Measurements from ENCODE around the gene USP32. TPM values are rescaled to one million over a fixed set of nuclear protein-coding genes. Genes with fewer than 3 reads are reported as not detected.
"Not testable (repeated sequence)": the region's sequence is repeated elsewhere in the genome, so short reads cannot be mapped to it uniquely, and the experiment has no call there.

USP32 gene
- polyA plus RNA-seq, 1 experiment, result 40.7 TPM

DNA sequence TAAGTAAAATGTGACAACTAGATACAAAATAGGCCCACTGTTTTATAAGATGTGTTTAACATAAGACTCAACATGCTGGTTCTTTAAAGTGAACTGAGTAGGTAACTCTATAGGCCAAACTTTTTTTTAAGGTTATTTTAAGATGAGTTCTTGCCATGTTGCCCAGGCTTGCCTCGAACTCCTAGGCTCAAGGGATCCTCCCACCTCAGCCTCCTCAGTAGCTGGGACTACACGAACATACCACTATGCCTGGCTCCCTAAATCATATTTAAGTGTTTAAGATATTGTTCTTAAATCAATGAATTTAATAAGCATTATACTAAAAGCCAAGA, 69.9 kb downstream of the USP32 start:
- Histone ChIP-seq H3K27me3 (ENCODE audit: control insufficient read depth, insufficient read depth, low read length) (no peaks in the 10 kb centered on the region), H3K4me3 (ENCODE audit: low read depth, low read length) (no peak overlapping the region), H3K27ac (ENCODE audit: low read depth, low read length) (no peak overlapping the region), H3K9me3 (ENCODE audit: control insufficient read depth, insufficient read depth, low read length) (no peaks in the 10 kb centered on the region; the same call in 1 of the 2 replicates)
- ChIA-PET CTCF (no interaction called here), POLR2A (no interaction called here)
- TF ChIP-seq, protein P1, sequence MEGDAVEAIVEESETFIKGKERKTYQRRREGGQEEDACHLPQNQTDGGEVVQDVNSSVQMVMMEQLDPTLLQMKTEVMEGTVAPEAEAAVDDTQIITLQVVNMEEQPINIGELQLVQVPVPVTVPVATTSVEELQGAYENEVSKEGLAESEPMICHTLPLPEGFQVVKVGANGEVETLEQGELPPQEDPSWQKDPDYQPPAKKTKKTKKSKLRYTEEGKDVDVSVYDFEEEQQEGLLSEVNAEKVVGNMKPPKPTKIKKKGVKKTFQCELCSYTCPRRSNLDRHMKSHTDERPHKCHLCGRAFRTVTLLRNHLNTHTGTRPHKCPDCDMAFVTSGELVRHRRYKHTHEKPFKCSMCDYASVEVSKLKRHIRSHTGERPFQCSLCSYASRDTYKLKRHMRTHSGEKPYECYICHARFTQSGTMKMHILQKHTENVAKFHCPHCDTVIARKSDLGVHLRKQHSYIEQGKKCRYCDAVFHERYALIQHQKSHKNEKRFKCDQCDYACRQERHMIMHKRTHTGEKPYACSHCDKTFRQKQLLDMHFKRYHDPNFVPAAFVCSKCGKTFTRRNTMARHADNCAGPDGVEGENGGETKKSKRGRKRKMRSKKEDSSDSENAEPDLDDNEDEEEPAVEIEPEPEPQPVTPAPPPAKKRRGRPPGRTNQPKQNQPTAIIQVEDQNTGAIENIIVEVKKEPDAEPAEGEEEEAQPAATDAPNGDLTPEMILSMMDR (IDR thresholded peaks at IDR 0.05; ENCODE audit: low read depth, low read length), result no peak
- no peak for DNase-seq (ENCODE audit: low read depth, low spot score)

DNA sequence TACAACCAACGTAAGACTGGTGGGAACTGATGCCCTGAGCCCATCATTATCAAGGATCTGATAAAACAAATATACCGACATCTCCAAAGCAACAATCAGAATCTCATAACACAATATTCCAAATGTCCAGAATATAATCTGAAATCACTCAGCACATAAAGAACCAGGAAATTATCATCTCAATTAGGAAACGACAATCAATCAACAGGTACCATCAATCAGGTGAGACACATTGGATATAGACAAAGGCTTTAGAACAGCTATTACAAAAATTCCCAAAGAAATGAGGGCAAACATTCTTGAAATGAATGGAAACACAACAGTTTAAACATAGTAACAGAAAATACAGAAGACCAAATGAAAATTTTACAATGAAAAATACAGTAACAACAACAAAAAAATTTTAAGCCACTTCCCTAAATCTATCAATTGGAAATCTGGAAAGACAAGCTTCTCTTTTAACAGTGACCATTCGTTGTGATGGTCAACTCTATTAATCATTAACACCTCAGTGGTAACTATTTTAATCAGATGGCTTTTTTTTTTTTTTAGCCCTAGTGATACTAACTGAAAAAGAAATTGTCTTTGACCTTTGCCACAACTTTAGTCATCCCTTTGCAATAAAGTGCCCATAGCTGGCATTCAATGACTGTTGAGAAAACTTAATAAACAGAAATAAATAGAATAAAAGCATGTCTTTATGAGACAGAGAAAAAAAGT, 70.4 kb downstream of the USP32 start:
- H3K27me3 ChIP-seq (ENCODE audit: control insufficient read depth, insufficient read depth, low read length), result no peaks in the 10 kb centered on the region
- H3K9me3 ChIP-seq (ENCODE audit: control insufficient read depth, insufficient read depth, low read length), result no peaks in the 10 kb centered on the region
- H3K4me3 ChIP-seq (ENCODE audit: low read depth, low read length), result no peak overlapping the region
- no peak overlapping the region for H3K27ac ChIP-seq (ENCODE audit: low read depth, low read length)
- ChIA-PET POLR2A (no interaction called here), CTCF (no interaction called here)
- TF ChIP-seq, protein P1 (IDR thresholded peaks at IDR 0.05; ENCODE audit: low read depth, low read length), result no peak
- DNase-seq (ENCODE audit: low read depth, low spot score), result no peak

DNA sequence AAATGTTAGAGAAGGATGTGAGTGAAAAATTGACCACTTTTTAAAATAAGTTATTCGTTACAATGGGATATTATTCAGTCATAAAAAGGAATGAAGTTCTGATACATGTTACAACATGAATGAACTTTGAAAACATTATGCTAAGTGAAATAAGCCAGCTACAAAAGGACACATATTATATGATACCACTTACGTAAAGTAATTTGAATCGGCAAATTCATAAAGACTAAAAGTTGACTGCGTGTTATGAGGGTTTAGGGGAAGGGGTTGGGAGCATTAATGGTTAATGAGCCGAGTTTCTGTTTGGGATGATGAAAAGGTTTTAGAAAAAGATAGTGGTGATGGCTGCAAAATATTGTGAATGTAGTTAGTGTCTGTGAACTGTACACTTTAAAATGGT, 73.1 kb downstream of the USP32 start:
- TF ChIP-seq, protein P1 (IDR thresholded peaks at IDR 0.05; ENCODE audit: low read depth, low read length), result no peak
- ChIA-PET POLR2A (no interaction called here), CTCF (no interaction called here)
- Histone ChIP-seq H3K27me3 (ENCODE audit: control insufficient read depth, insufficient read depth, low read length) (no peaks in the 10 kb centered on the region), H3K4me3 (ENCODE audit: low read depth, low read length) (no peak overlapping the region), H3K9me3 (ENCODE audit: control insufficient read depth, insufficient read depth, low read length) (no peaks in the 10 kb centered on the region), H3K27ac (ENCODE audit: low read depth, low read length) (no peak overlapping the region)
- no peak for DNase-seq (ENCODE audit: low read depth, low spot score)

DNA sequence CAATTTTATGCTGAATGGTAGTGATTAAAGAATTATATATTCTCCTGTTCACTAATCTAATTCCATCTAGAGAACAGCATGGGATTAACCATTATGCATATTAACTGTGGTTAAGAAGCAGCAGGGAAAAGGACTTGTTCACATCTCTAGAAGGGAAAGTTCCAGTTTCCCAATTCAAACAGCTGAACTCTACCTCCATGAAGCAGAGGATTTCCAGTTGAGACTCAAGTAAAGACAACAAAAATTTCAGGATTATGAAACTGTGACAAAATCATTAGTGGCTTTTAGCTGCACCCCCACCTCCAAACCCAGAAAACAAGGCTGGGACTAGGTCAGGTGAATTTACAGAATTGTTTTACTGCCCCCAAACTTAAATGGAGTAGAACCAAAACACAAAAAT, 73.6 kb downstream of the USP32 start:
- CTCF ChIA-PET, result no interaction called here
- Histone ChIP-seq H3K27ac (ENCODE audit: low read depth, low read length) (no peak overlapping the region), H3K9me3 (ENCODE audit: control insufficient read depth, insufficient read depth, low read length) (no peaks in the 10 kb centered on the region), H3K27me3 (ENCODE audit: control insufficient read depth, insufficient read depth, low read length) (no peaks in the 10 kb centered on the region), H3K4me3 (ENCODE audit: low read depth, low read length) (no peak overlapping the region)
- POLR2A ChIA-PET, result no interaction called here
- no peak for DNase-seq (ENCODE audit: low read depth, low spot score)
- TF ChIP-seq, protein P1 (IDR thresholded peaks at IDR 0.05; ENCODE audit: low read depth, low read length), result no peak

DNA sequence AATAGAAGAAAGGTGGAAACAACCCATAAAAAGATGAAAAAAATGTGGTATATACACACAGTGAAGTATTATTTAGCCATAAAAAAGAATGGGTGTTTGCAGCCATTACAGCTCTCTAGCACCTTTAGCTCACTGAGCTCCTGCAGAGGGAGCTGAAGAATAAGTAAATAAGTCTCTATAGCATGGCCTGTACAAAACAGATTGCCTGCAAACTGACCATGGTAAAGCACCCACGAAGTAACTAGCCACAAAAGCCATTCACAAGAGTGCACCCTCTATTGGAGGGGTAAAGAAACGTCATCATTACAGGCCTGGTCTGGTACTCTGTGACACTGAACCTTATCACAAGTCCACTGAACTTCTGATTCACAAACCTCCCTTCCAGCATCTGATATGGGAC, 76.3 kb downstream of the USP32 start:
- ChIA-PET POLR2A (no interaction called here), CTCF (no interaction called here)
- no peak for DNase-seq (ENCODE audit: low read depth, low spot score)
- TF ChIP-seq, protein P1 (IDR thresholded peaks at IDR 0.05; ENCODE audit: low read depth, low read length), result no peak
- H3K27ac ChIP-seq (ENCODE audit: low read depth, low read length), result no peak overlapping the region
- H3K4me3 ChIP-seq (ENCODE audit: low read depth, low read length), result no peak overlapping the region
- H3K27me3 ChIP-seq (ENCODE audit: control insufficient read depth, insufficient read depth, low read length), result no peaks in the 10 kb centered on the region
- H3K9me3 ChIP-seq (ENCODE audit: control insufficient read depth, insufficient read depth, low read length), result no peaks in the 10 kb centered on the region

DNA sequence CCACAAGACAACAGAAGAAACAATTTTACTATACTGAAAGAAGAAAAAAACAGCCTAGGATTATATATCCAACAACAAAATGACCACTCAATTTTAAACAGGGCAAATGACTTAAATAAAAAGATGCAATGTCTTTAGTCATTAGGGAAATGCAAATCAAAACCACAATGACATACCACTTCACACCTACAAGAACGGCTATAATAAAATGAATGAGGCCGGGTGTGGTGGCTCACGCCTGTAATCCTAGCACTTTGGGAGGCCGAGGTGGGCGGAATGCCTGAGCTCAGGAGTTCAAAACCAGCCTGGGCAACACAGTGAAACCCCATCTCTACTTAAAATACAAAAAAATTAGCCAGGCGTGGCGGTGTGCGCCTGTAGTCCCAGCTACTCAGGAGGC, 77.0 kb downstream of the USP32 start:
- H3K4me3 ChIP-seq (ENCODE audit: low read depth, low read length); H3K27ac ChIP-seq (ENCODE audit: low read depth, low read length); POLR2A ChIA-PET; DNase-seq (ENCODE audit: low read depth, low spot score); H3K27me3 ChIP-seq (ENCODE audit: control insufficient read depth, insufficient read depth, low read length); H3K9me3 ChIP-seq (ENCODE audit: control insufficient read depth, insufficient read depth, low read length); CTCF ChIA-PET: not testable (repeated sequence)

Data from AG04450 (cell line).